ENCODE results near the gene MN1. TPM values are rescaled to one million over a fixed set of nuclear protein-coding genes. Genes with fewer than 3 reads are reported as not detected.

The MN1 gene
- total RNA-seq, 1 donor from 2014 or later = 19.0 TPM

DNA sequence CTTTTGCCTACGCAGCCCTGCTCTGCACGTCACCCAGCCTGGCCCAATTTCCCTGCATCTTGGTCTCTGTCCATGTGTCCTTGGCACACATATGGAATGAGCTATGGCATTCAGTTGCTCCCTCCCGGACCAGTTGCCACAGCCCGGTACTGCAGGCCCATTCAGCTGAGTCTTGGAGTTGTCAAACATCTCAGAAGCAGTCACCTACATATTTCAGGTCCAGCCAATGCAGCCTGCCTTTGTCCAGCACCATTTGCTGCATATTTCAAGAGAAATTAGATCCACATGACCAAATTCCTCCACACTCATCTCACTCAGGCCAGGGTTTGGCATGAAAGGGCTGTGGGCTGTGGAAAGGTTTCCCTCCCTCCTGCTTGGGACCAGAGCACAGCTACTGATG lies 76.8 kb downstream of the MN1 start:
- peaks cover 3% of the 10 kb centered on the region for H3K36me3 Mint-ChIP-seq (ENCODE audit: low read depth)
- H3K4me3 Mint-ChIP-seq = no peak overlapping the region
- no peaks in the 10 kb centered on the region for H3K27me3 Mint-ChIP-seq (ENCODE audit: low read depth)
- H3K27ac Mint-ChIP-seq (ENCODE audit: unreplicated experiment) = no peak overlapping the region
- DNase-seq (ENCODE audit: low read depth, low spot score) = no peak
- peaks cover 40% of the 10 kb centered on the region for H3K4me1 Mint-ChIP-seq
- peaks cover 9% of the 10 kb centered on the region for H3K9me3 Mint-ChIP-seq
- TF ChIP-seq CTCF (conservative IDR thresholded peaks at IDR 0.05) = no peak

DNA sequence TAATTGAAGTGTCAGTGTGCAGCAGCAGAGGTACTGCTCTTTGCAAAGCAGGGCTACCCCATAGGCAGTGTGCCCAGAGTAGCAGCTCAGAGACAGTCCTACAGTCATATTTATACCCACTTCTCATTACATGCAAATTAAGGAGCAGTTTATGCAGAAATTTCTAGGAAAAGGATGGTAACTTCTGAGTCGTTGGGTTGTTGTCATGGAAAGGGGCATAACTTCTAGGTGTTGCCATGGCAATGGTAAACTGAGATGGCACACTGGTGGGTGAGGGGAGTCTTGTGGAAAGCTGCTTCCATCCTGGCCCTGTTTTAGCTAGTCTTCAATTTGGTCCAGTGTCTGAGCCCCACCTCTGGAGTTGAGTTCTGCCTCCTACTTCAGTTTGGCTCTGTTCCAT lies 77.4 kb downstream of the MN1 start:
- Mint-ChIP-seq H3K4me3 (no peak overlapping the region), H3K27me3 (ENCODE audit: low read depth) (no peaks in the 10 kb centered on the region), H3K36me3 (ENCODE audit: low read depth) (peaks cover 3% of the 10 kb centered on the region), H3K4me1 (peaks cover 40% of the 10 kb centered on the region), H3K27ac (ENCODE audit: unreplicated experiment) (no peak overlapping the region), H3K9me3 (peaks cover 9% of the 10 kb centered on the region)
- no peak for TF ChIP-seq CTCF (conservative IDR thresholded peaks at IDR 0.05)
- no peak for DNase-seq (ENCODE audit: low read depth, low spot score)

DNA sequence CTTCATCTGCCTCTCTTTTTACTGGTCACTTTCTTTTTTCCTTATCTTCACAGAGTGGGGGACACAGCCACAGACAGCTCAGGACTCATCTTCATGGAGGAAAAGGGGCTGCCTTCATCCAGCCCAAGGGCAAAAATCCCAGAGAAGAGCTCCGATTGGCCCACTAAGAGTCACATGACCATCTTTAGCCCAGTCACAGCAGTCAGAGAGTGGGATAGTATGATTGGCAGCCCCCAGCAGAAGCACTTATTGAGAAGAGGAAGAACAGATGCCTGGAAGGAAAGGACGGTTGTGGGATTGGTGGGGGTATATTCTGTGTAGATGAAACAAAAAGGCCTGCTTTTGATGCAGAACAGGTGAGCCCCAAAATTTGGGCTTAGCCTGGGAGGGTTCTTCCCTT lies 77.8 kb downstream of the MN1 start:
- H3K4me1 Mint-ChIP-seq = peaks cover 37% of the 10 kb centered on the region
- TF ChIP-seq CTCF (conservative IDR thresholded peaks at IDR 0.05) = no peak

DNA sequence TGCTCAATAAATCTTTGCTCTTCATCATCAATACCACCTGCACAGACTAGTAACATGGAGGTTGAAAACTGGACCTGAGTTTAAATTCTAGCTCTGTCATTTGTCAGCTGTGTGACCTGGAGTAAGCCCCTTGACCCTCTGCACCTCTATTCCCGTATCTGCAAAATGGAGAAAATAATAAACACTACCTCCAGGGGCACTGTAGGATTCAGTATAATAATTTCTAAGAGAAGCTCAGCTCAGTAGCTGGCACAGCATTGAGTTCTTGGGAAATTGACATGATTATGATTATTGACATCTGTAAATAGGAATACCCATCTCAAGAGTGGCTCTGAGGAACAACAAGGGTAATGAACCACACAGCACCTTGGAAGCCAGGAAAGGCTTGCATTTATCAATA lies 78.4 kb downstream of the MN1 start:
- Mint-ChIP-seq H3K4me3 (no peak overlapping the region), H3K9me3 (peaks cover 9% of the 10 kb centered on the region), H3K4me1 (peaks cover 42% of the 10 kb centered on the region), H3K27ac (ENCODE audit: unreplicated experiment) (no peak overlapping the region), H3K36me3 (ENCODE audit: low read depth) (peaks cover 3% of the 10 kb centered on the region), H3K27me3 (ENCODE audit: low read depth) (no peaks in the 10 kb centered on the region)
- no peak for TF ChIP-seq CTCF (conservative IDR thresholded peaks at IDR 0.05)
- DNase-seq (ENCODE audit: low read depth, low spot score) = no peak

More for the DNA sequence above, 77.8 kb downstream of the MN1 start:
- Mint-ChIP-seq H3K27ac (ENCODE audit: unreplicated experiment) (no peak overlapping the region), H3K36me3 (ENCODE audit: low read depth) (peaks cover 3% of the 10 kb centered on the region), H3K27me3 (ENCODE audit: low read depth) (no peaks in the 10 kb centered on the region), H3K4me3 (no peak overlapping the region), H3K9me3 (peaks cover 9% of the 10 kb centered on the region)
- no peak for DNase-seq (ENCODE audit: low read depth, low spot score)

DNA sequence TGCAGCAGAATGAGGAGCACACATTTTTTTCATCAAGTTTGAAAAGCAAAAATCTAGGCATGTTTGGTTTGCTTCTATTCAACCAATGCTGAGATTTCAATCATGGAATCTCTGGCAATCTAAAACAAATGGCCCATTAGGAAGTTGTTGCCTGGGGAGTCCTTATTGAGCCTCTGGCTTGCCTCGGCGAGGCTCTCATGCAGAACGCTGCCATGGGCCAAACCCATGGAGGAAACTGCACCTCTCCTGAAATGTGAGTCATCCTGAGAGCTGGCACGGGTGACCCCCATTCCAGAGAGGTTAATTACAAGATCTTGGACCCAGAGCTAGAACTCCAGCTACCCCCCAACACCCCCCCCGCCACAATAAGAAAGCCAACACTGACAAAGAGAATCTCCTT lies 80.7 kb downstream of the MN1 start:
- H3K4me3 Mint-ChIP-seq = no peak overlapping the region

More for the DNA sequence above, 80.7 kb downstream of the MN1 start:
- H3K9me3 Mint-ChIP-seq = peaks cover 9% of the 10 kb centered on the region
- no peaks in the 10 kb centered on the region for H3K27me3 Mint-ChIP-seq (ENCODE audit: low read depth)
- DNase-seq (ENCODE audit: low read depth, low spot score) = no peak
- H3K36me3 Mint-ChIP-seq (ENCODE audit: low read depth) = peaks cover 3% of the 10 kb centered on the region
- no peak overlapping the region for H3K27ac Mint-ChIP-seq (ENCODE audit: unreplicated experiment)
- peaks cover 31% of the 10 kb centered on the region for H3K4me1 Mint-ChIP-seq
- no peak for TF ChIP-seq CTCF (conservative IDR thresholded peaks at IDR 0.05)
